ENCODE results near the gene LAPTM4A. TPM values are rescaled to one million over a fixed set of nuclear protein-coding genes. Genes with fewer than 3 reads are reported as not detected.
A peak's percentile ranks its signal among the peaks of the same experiment; 100 is the strongest.
"Not testable (repeated sequence)": the region's sequence is repeated elsewhere in the genome, so short reads cannot be mapped to it uniquely, and the experiment has no call there.

Gene LAPTM4A
- total RNA-seq, 1 donor from 2014 or later, result 246 TPM

DNA sequence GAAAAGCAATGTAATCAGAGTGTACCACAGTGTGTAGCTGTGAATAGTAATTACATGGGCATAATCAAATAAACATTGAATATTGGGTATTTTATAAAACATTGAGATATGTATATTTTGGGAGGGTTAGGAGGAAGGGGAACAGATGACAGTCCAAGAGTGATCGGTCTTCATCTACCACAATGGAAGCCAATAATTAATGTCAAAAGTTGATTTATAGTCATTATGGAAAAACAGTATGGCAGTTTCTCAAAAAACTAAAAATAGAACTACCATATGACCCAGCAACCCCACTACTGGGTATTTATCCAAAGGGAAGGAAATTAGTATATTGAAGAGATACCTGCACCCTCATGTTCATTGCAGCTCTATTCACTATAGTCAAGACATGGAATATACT is 5.8 kb upstream of the LAPTM4A start:
- DNase-seq (no peak), ATAC-seq (no peak)
- intact Hi-C loops (cut with micrococcal nuclease), result no loop called here

DNA sequence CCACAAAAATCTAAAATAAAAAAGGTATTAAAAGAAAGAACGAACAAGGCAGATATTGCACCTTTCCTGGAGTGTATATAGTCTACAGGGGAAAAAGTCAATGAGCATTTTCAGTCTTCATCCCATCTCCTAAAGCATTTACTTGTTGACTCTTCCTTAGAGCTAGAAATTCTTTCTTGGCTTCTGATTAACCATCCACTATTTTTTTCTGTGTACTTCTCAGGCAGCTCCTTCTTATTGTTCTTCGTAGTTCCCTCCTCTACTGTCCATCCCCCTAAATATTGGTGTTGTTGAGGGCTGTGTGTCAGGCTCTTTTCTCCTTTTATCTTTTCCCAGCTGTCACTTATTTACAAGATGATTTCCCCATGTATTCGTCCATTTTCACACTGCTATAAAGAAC is 3.5 kb upstream of the LAPTM4A start:
- intact Hi-C loops (cut with micrococcal nuclease), result no loop called here
- ATAC-seq (no peak), DNase-seq (no peak)

DNA sequence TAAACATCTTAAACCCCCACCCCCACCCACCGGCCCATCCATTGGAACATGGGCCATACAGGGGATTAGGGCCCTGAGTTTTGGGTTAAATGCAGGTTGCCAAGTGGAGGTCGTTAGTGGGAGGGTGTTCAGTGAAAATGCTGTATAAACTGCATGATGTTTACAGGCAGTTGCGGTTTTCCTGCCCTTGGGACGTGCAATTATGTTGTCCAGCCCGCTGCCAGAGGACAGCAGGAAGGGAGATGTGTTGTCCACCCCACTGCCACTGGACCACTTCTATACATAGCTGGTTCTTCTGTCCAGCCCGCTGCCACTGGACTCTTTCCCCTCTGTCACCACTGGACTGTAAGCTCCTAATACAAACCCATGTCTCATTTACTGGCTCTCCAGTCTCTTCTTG is 2.7 kb upstream of the LAPTM4A start:
- no peak for ATAC-seq
- intact Hi-C loops (cut with micrococcal nuclease), result no loop called here
- DNase-seq, result no peak

DNA sequence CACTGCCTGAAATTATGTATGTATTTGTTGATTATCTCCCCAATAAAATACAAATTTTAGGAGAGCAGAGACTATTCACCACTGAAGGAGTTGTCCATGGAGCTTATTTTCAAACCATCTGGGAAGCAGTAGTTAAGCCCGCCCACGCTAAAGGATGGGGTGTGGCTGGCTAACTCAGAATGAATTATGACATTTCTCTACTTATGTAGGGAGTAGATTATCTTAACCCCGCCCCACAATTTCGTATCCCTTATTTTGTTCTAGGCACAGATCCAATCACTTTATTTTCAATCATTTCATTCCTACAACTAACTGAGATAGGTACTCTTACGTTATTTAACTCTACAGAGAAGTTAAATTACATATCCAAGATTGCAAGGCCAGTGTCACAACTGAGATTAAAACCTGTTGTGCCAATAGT is 1.4 kb upstream of the LAPTM4A start:
- ATAC-seq (peak; percentile 24), DNase-seq (peak; percentile 78)
- intact Hi-C loops (cut with micrococcal nuclease), result no loop called here

DNA sequence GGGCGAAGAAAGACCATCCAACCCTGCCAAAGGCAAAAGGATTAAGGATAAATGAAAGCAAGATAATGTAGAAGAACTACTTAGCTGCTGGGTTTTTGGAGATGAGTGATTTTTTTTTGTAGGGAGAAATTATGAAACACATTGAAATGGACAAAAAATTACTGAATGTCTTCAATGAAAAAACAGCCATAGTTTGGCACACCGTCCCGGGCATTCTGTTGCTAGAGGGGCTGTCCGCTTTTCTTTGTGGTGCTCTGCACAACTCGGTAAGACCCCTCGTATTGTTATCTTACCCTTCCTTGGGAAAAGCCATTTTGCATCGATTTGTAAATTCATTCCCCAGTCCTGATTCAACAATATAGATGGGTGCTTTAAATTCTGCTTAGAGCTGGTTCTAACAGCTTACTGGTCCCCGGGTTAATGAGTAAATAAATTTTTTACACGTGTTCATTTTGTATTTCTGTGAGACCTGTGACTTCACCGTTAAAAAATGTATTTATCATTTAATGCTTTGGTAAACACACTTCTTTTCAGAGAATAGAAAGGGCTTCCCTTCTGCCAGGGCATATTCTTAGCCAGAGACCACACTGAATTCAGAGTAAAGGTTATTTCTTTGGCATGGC is 912 bp upstream of the LAPTM4A start:
- intact Hi-C loops (cut with micrococcal nuclease), result no loop called here
- DNase-seq (no peak), ATAC-seq (no peak)

DNA sequence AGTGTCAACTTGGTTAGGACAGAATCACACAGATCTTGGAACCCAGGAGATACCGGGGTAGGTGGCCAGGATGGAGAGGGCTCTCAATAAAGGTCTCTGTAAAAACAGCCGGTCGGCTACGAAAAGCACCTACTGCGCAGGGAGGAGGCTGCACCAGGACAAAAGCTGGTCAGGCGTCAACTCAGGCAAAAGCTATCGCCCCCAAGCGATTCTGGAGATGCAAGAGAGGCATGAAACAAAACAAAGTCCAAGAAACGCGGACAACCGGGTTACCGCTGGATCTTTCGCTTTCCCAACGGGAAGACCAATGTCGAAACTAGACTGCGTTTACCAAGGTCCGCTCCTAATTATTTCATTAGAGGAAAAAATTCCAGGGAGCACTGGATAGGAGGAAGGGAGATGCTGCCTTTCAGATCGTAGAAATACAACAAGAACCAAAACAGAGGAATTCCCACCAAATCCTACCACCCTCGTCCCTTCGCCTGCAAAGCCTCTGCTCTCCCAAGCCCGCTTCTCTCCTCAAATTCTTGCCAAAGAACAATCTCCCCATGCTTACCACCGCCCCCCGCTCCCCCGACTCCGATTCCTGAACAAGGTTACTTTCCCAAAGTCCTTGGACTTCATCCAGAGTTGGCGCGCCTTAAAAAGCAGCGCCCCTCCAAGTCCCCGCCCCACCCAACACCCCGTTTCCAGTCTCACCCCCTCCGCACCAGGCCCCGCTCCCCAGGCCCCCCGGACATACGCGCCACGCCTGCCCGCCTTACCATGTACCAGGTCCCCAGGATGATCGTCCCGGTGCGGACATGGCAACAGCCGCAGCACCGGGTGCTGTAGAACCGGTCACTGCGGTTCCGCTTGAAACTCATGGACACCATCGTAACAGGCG is 539 bp downstream of the LAPTM4A start:
- ATAC-seq, result peak; percentile 44
- intact Hi-C loops (cut with micrococcal nuclease), result no loop called here
- peak; percentile 49 for DNase-seq

DNA sequence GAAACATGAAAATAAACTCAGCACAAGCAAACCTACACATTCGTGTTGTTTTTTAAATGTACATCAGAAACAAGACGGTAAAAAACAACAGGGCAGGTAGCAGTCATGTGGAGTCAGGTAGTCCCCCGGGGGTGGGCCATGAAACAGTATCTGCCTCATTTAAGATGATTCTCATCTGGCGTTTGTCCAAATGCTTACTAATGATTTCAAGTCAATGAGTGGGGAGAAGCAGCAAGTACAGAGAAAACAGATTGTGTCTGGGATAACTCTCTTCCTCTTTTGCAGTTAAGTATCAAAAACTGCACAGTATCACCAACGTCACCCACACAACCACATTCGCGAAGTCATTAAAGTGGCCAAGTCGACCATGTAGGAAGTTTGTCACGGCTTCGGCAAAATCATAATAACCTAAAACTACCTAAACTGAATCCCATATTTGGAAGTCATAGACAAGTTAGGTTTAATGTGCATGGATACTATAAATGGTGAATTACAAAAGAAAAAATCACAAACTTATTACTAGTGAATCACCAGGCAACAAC is 1.3 kb downstream of the LAPTM4A start:
- intact Hi-C loops (cut with micrococcal nuclease), result no loop called here
- ATAC-seq, result no peak

DNA sequence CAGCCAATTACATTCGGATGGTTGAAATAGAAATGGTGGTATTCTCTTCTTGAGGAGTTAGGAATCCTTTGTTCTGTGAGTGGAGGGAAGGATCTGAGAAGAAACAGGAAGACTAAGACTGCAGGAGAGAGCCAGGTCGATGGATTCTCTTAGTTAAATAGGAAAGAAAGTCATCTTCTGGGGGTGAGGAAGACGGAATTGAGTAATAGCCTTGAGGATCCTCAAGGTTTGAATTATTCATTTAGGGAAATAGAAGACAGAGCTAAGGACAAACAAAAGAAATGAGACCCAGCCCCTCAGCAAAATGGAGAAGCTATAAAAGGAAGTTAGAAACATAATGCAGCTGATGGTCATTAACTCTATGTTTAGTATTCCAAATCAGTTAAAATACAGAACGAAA is 1.8 kb downstream of the LAPTM4A start:
- ATAC-seq (no peak), DNase-seq (no peak)
- intact Hi-C loops (cut with micrococcal nuclease), result no loop called here

More for the DNA sequence above, 1.3 kb downstream of the LAPTM4A start:
- DNase-seq, result no peak

DNA sequence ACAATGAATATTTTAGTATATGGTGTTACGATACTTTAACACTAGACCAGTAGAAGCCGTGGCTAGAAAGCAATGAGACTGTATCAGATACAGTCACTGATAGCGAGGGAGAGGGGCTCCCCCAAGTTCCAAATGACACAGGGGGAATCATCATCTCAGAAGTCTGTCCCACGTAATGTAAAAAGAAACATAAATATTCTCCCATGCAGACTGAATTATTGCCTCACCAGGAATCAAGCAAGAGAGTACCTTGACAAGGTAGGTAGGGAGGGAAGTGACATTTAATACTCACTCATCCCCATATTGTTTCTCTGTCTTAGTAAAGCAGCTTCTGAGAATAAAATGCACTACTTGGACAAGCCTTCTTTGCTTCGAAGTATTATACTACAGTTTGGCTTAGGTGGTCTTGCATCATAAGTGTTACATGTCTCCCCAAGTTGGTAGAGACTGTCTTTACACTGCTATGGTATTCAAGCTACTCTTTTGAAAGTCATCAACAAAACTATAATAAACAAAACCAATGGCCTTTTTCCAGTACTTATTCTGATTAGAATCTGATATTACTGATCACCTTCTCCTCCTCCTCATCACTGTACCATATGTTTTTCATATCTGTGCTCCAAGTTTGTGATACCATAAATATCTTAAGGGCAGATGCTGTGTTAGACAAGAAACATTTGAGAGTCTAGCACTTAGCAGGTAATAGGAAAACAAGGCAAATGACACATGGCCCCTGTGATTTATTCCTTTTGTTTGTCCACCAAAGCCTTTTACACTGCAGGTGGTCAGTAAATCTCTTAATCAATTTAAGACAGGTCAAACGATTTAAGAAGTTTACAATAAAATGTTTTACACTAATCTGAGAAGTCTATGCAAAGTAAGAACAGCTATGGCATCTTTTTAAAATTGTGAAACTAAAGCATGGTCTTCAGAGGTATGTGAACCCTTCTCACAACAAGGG is 2.7 kb downstream of the LAPTM4A start:
- DNase-seq (no peak), ATAC-seq (no peak)
- intact Hi-C loops (cut with micrococcal nuclease), result no loop called here

DNA sequence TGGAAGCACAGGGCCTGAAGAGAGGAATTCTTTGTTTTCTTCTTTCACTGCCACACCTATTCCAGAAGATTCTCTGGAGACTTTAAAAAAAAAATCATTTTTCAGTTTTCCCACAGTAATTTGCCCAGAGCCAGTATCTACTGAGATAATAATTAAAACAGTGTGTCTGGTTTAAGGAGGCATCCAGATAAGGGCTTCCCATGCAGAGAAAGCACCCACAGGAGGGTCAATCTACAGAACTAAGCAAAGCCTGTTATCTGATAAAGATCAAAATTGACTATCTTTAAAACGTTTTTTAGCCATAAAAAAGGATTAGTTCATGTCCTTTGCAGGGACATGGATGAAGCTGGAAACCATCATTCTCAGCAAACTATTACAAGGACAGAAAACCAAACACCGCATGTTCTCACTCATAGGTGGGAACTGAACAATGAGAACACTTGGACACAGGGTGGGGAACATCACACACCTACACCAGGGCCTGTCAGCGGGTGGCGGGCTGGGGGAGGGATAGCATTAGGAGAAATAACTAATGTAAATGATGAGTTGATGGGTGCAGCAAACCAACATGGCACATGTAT is 5.6 kb downstream of the LAPTM4A start:
- intact Hi-C loops (cut with micrococcal nuclease); ATAC-seq; DNase-seq: not testable (repeated sequence)

DNA sequence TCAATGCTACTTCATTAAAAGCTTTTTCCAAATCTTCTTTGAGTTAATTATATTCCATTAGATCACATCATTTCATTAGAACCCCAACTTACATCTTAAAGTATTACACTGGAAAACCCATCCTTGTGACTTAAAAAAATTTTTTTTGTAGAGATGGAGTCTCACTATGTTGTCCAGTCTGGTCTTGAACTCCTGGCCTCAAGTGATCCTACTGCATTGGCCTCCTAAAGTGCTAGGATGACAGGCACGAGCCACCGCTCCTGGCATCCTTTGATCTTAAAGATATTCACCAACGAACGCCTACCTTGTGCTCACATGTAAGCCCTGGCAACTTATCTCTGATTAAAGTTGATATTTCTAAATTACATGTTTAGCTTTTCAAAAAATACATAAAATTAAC is 6.7 kb downstream of the LAPTM4A start:
- intact Hi-C loops (cut with micrococcal nuclease), result no loop called here
- ATAC-seq, result no peak
- no peak for DNase-seq

DNA sequence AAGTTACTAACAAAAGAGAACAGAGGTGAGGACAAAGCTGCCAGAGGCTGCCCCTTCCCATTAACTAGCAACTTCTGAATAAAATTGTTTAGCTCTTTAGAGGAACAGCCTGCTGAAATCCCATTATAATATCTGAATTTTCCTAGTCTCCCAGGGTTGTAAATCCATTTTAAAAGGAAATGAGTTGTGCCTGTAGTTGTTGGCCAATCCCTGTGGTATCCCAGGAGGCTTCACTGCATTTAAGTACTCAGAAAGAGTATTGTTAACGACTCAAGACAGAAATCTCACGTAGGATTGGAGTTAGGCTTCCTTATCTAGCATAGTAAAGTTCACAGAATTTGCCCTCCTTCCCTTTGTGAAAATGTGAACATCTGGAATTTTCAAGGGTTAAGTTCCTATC is 8.9 kb downstream of the LAPTM4A start:
- DNase-seq, result no peak
- intact Hi-C loops (cut with micrococcal nuclease), result no loop called here

DNA sequence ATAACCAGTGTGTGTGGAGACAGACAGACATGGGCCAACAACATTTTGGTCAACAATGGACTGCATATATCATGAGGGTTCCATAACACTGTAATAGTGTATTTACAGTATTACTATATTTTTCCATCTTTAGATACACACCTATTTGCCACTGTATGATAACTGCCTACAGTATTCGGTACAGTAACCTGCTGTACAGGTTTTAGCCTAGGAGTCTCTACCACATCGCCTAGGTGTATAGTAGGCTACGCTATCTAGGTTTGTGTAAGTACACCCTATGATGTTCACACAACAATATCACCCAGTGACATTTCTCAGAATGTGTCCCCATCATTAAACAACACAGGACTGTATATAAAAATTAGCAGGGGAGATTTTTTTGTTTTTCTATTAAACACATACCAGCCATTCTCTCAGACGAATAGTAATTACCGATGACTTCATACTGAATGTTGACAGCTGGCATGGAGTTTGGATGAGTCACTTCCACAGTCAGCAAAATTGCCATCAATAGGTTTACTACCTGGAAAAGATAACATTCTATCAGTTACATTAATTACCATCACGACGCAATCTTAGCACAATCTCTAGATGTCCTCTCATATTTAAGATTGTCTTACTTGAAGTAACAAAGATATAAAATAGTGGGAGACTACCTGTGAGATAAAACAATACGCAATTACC is 10.8 kb downstream of the LAPTM4A start:
- DNase-seq, result no peak
- intact Hi-C loops (cut with micrococcal nuclease), result no loop called here
- no peak for ATAC-seq

More for the DNA sequence above, 8.9 kb downstream of the LAPTM4A start:
- peak; percentile 42 for ATAC-seq

DNA sequence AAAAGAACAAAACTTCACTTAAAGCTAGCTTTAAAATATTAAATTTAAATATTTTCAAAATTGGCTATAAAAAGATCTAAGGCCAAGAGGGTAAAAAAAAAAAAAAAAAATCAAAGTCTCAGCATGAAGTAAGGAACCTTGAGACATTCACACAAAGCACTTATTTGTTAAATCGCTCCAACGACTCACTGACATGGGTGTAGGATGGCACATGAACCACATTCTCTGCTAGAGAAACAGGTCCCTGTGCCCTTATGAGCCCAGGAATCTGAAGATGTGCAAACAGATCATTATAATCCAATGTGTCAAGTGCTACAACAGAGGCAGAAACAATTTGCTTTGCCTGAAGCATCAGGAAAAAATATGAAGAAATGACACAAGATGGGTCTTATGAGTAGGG is 13.8 kb downstream of the LAPTM4A start:
- intact Hi-C loops (cut with micrococcal nuclease), result no loop called here
- no peak for ATAC-seq
- DNase-seq, result no peak

DNA sequence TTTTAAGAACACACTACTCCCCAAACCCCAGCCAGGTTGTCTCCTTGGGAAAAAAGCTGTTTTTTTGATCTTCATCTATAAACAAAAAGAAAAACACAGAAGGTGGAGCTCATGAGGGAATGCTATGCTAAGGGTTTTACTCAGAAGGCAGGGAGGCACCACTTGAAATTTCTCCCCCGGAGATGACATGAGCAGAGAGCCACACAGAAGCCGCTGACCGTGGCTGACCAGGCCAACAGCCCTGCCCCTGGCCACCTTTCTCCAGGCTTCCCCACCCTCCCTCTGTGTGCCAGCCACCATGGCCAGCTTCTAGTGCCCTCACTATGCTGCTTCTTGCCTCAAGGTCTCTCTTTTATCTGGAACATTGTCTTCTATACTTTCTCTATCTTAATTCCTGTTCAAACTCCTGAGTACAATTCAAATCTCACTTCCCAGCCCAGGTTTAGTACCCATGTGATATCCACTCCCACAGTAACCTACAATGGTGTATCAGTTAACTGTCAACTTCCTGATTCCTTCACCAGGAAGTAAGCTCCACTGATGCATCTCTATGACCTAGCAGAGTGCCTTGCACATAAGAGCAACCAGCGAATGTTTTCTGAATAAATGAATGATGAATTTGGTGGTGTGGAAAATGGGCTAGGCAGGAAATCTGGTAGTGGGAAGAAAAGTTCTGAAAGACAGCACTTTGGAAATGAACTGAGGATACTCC is 15.3 kb downstream of the LAPTM4A start:
- DNase-seq (no peak), ATAC-seq (no peak)
- intact Hi-C loops (cut with micrococcal nuclease), result no loop called here

DNA sequence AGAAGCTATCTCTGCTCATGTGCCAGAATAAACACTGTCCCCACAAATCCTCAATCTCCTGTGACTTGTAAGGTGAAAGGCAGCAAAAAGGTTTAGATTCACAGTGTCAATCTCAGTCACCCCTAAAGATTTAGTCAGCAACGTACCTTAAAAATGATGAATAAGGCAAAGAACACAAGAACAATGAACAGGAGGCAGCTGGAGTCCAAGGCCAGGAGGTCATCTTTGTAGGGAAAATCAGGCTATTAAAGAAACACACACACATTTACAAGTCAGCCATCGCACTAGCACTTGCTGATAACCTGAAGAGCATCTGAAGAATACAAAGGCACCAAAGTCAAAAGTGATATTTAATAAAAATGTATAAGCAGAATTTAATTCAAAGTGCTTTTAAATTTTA is 16.6 kb downstream of the LAPTM4A start:
- DNase-seq, result no peak
- intact Hi-C loops (cut with micrococcal nuclease), result no loop called here
- ATAC-seq, result no peak

DNA sequence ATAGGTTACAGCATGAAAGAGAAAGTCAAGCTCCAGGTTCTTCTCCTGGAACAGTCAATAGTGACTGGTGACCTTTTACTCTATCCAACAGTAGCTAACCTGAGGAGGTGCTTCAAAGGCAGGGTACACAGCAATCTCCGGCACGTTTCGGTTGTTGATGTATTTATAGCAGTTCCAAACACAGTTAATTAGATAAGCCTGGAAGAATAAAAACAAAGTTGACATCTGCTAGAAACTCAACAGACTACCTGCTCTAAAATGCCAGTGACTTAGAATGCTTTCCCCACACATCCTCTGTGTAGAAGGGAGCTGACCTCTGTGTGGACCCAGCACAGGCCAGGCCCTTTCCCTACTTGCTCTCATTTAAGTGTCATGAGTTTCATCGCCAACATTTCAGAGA is 17.2 kb downstream of the LAPTM4A start:
- DNase-seq, result no peak
- peak; percentile 94 for ATAC-seq
- intact Hi-C loops (cut with micrococcal nuclease), result no loop called here

DNA sequence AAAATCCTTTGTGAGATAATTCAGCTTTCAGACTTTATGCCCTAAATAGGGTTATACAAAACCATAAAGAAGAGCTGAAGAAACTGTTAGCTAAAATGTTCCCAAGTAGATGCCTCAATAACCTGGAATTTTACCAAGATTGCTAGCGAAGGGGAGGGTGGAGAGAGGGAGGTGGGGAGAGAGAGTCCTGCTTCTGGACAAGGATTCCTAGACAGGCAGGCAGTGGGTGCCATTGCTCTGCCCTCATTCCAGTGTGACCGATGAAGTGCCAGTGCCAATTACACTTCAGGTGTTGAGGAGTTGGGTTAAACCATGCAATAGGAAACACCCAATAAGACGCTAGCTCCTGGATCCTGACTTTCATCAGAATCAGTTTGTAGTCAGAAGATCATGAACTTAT is 18.1 kb downstream of the LAPTM4A start:
- no peak for DNase-seq
- ATAC-seq, result peak; percentile 67
- intact Hi-C loops (cut with micrococcal nuclease), result no loop called here

All from left ventricle myocardium superior (tissue), 1 donor.